Erythroblast (primary cell): ENCODE data around the gene S1PR1.

Experiments
- GATA1 ChIP-seq: IDR thresholded peaks from 2 replicates; pipeline ENCODE4 v1.6.1; 2011; ENCODE audit warnings: low read depth, mild to moderate bottlenecking, control low read depth, low read length, moderate library complexity
- POLR2A ChIP-seq: IDR thresholded peaks from 2 replicates; pipeline ENCODE4 v1.6.1; 2011; ENCODE audit warnings: mild to moderate bottlenecking, low read length

- TF ChIP-seq POLR2A (no peak), GATA1 (no peak)
These were observed 40.0 kb downstream of the S1PR1 start for GRCh38 chr1:101276818-101277217.
